Activated effector memory CD4-positive, alpha-beta T cell treated with Interleukin-2 at 50 U/mL for 16 hours (primary cell): ENCODE measurements around the gene VDAC1.
"Not testable (repeated sequence)": the region's sequence is repeated elsewhere in the genome, so short reads cannot be mapped to it uniquely, and the experiment has no call there.

ENCODE experiments used
- DNase-seq: peaks from one replicate; pipeline ENCODE4 v3.0.0-alpha.2; 2020

VDAC1 gene

DNA sequence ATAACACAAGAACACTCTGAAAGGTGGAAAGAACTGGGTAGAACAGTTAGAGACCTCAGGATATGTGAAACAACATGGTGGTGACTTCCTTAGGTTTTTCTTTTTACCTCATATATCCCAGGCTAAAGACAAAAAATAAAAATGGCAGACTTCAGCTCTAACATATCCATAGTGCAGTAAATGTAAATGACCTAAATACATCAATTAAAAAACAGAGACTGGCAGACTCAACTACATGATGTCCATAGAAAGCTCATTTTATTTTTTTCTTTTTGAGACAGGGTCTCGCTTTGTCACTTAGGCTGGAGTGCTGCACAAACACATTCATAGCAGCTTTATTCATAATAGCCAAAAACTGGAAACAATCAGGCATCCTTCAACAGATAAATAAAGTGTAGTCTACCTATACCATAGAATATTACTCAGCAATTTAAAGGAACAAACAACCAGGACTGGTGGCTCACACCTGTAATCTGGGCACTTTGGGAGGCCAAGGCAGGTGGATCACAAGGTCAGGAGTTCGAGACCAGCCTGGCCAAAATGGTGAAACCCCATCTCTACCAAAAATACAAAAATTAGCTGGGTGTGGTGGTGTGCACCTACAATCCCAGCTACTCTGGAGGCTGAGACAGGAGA lies 41.2 kb downstream of the VDAC1 start:
- no peak for DNase-seq

DNA sequence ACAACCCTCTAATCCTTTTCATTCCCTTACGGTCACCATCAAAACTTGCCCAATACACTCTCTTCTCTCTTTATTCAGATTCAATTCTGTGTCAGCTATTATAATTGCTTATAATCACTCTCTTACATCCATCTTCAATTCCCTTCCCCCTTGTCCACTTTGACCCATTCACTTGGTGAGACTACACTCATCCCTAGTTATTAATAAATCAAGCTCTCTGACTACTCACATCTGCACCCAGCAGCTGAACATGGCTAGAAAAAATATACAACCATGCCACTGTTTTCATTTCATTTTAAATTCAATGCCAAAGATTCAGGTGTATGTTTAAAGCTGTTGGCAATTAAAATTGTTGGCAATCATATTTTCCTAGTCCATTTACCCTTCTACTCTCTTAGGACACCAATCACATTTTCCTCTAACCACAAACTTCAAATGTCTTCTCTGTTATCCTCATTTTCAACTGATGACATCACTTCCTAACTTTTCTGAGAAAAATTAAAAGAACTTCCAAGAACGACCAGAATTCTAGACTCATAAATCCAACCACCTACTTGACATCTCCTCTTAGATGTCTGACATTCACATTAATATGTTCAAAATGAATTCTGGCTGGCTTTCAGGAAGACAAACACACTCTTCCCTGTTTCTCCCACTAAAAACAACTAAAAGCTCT lies 41.8 kb downstream of the VDAC1 start:
- no peak for DNase-seq

DNA sequence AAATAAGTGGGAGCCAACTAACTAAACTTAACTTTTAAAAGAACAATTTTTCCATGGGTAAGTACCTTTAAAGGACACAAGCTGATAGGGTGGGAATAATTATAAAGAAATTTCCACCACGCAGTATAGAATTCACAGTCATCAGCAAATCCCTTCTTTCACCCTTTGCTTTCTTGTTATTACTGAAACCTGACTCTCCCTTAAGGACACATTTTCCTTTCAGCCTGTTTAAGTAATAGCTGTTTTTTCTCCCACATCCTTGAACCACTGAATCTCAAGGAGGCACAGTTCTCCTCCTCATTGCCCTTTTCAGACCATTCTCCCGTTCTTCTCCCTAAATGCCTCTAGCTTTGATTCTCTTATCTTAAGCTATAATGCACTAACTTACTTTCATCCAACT lies 42.6 kb downstream of the VDAC1 start:
- no peak for DNase-seq

DNA sequence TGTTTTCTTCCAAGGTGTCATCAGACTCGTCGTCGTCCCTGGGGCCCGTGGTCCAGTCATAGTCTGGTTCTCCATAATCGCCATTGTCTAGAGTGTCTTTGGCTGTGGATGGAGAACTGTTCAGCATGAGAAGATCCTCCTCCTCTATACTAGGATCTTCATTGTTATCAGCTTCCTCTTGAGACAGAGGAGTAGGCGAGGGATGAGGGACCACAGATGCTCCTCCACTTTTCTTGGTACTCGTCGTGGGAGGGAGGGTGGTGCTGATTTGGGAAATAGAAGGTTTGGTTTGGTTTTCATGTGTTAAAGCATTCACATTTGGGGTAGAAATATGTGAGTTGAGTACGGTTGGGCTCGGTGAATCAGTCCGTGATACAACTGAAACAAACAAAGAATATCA lies 45.1 kb downstream of the VDAC1 start:
- DNase-seq, result no peak

DNA sequence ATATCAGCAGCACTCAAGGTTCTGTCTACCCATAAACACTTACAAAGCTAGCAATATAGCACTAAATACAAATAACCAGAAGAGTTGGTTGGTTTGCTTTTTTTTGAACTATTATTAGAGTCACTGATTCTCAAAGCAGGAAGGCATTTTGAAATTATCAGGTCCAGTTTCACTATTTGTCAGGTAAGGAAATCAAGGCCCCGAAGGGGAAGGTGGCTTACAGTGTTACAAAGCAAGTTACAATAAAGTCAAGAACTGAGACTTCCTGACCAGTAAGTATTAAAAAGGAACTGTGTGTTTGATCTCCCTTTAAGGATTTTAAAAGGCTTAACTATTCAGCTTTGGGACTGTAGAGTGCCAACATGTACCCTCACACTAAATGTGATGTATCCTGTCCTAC lies 47.2 kb downstream of the VDAC1 start:
- no peak for DNase-seq

DNA sequence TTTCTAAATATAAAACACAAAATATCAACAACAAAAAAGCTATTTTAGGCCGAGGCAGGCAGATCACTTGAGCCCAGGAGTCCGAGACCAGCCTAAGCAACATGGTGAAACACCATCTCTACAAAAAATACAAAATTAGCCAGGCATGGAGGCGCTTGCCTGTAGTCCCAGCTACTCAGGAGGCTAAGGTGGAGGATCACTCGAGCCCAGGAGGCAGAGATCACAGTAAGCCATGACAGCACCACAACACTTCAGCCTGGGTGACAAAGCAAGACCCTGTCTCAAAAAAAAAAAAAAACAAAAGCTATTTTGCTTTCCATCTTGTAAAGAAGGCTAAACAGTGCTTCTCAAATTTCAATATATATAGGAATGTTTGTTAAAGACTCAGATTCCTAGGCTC lies 47.7 kb downstream of the VDAC1 start:
- no peak for DNase-seq

DNA sequence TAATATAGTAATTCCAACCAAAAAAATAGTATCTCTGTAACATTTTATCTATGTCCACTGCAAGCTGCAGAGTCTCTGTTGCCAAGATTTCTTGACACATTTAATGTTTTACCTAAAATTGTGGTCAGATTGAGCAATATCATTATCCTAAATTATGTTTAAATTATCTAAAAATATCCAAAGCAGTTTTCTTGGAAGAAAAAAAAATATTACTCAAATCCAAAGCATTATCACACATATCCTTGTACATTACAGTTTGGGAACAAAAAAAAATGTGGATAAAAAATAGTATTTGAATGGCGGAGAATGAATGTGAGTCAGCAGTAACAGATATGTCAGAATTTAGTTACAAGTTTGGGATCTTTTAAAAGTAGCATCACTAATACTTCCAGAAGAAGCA lies 48.6 kb downstream of the VDAC1 start:
- not testable (repeated sequence) for DNase-seq

DNA sequence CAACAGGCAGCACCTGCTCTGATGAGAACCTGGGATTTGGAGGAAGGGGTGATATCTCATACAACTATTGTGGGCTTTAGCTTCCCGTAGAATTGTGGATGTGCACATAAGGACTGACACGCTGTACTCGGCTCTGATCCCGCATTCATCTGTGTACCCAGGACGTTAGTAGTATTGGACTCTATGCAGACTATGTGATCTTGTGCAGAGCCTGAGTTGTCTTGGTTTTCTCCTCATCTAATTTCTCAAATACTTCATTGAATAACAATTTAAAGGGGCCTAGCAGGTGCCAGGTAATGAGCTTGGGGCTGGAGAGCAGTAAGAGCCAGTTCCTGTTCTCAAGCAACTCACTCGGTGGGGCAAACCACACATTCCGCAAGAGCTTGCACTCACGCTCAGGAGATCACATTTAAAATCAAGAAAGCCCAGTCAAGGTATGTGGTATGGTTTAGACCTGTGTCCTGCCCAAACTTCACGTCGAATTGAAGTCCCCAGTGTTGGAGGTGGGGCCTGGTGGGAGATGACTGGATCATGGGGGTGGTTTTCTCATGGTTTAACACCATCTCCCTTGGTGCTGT lies 51.1 kb downstream of the VDAC1 start:
- no peak for DNase-seq

DNA sequence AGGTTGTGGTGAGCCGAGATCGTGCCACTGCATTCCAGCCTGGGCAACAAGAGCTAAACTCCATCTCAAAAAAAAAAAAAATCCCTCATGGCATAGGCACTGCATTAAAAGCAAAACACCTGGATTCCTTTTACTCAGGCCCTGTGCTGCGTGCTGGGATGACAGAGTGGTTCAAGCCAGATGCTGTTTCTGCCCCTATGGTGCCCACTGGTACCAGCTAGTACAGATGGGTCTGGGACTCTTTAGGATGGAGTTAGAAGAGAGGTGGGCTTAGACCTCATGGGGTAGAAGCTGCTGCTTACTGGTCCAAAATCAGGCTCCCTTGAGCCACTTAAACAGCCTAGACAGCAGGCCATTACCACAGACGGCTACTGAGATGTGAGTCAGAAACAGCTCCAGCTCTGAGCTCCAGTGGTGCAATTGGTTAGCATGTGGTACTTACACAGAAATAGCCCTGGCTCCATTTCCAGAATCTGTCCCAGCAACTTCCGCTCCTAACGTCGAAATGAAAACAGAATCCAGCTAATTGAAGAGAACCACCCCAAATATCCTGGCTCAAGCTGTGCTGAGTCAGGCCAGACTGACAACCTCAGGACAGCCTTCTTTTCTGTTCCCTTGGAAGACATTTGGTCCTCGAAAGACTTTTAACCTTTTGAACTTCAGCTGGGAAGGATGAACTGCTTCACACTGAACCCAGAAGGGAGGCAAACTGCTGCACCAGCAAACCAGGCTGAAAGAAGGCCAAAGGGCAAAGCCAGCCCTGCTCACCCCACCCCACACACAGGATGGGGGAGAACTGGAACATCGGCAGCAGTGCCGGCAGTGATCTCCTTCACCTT lies 51.8 kb downstream of the VDAC1 start:
- no peak for DNase-seq

DNA sequence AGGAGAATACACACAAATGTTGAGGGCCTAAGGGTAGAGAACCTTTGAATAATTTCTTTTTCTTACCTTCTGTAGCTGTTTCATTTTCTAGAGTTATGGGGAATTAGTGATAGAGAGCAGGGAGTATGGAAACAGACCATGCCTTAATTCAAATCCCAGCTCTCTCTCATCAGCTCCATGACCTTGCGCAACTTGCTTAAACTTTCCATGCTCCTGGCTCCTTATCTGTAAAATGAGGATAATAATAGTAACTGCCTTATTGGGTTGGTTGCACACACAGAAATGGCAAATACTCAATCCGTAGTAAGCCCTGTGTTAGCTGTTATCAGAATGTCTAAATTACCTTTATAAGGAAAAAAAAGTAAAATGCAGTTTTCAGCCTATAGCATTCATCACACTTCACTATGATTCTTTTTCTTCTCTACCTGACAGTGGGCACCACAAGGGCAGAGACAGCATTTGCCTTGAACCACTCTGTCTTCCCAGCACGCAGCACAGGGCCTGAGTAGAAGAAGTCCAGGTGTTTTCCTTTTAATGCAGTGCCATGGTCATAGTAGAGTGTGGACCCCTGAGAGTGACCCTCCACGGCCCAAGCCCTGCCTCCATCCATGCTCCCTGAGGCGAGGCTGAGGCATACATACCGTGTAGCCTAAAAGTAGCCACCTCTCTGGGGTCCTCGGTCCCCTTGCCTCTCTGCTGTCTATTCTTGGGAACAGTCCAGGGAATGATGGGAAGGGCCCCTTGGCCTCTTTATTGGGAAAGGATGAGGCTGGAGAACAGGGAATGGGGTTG lies 53.8 kb downstream of the VDAC1 start:
- no peak for DNase-seq

DNA sequence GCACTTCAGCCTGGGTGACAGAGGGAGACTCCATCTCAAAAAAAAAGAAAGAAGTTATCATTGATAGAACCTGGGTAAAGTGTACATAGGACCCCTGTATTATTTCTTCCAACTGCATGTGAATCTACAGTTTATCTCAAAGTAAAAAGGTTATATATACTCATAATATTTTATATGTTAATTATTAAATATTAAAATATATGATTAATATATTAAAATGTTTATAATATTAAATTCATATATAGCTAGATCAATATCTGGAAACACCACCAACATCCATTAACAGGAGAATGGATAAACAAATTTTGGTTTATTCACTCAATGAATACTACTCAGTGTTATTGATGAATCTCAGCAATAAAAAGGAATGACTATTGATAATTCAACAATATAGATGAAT lies 56.1 kb downstream of the VDAC1 start:
- no peak for DNase-seq

DNA sequence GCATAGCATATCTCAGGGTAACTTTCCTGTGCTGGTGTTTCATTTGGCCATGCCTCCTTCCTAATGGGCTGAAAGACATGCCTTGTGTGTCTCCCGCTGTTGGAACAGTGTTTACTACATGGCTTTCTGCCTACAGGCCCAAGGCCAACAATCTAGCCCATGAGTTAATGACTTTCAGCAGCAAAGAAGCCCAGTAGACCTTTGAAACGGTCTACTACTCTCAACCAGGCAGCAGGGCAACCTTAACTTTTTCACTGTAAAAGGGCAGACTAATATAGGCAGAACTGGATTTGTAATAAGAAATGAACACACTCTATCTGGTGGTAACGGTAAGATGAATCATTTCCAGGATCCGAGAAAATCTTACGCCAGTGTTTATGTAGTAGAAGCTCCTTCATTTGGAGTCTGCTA lies 57.3 kb downstream of the VDAC1 start:
- DNase-seq, result no peak

DNA sequence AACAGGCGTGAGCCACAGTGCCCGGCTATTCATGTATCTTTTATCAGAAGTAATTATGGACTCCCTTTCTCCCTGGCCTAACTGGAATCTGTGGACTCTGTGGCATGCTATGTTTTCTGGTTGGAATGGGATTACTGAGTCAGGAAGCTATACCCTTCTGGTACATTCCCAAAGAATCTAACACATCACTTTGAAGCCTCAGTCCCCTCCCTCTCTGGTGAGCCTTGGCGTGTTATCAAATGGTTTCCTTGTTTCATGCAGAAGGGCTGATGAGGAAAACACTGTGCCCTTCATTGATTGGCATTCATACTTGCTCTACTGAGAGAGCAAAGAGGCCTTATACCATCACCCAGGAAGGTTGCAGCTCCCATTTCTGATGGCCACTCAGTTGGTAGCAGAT lies 59.2 kb downstream of the VDAC1 start:
- no peak for DNase-seq

DNA sequence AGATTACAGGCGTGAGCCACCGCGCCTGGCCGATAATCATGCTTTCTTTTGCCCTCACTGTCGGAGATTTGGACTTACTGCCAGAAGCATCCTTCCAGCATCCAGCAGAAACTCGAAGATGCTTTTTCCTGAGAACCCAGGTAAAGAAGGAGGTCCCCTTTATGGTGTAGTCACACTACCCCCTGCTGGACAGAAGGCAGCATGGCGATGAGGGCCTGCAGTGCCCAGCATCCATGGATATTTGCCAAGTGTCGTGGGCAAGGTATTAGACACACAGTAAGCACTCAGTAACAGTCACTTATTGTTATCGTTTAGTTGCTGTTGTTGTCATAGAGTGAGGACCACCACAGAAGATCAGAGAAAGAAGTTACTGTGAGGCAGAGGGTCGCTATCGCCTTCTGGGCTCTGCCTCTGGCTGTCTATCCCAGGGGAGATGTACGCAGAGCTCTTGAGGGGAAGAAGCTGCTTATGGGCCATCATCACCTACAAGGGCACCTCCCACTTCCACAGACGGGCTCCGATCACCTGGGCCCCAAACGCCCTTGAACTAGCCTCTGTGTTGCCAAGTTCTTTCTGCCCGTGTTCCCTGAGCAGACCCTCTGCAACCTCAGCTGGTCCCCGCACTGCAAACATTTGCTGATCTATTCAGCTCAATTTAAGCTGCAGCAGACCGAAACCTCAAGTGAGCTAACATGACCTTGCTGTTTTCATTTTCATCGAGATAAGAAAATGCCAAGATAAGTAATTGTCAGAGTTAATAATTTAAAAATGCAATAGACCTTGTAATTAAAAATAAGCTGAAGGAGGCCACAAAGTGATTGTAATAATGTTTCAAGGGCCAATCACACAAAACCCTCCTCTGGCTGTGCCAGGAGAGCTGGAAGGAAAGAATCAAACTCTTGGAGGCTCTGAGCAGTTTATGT lies 60.3 kb downstream of the VDAC1 start:
- DNase-seq, result no peak

DNA sequence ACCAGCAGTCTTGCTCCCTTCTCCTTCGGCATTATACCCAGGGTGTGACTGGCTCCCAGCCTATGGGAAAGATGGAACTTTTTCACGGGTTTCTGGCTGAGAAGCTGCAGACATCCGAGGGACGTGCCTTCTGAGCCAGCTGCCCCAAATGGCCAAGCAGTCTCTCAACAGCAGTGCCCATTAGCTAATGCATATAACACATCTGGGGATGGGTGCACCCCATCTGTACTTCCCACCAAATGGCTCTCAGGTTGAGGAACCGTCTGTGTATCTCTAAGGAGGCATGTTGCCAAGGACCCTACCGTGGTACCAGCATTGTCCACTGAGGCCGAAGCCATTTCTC lies 61.3 kb downstream of the VDAC1 start:
- no peak for DNase-seq

DNA sequence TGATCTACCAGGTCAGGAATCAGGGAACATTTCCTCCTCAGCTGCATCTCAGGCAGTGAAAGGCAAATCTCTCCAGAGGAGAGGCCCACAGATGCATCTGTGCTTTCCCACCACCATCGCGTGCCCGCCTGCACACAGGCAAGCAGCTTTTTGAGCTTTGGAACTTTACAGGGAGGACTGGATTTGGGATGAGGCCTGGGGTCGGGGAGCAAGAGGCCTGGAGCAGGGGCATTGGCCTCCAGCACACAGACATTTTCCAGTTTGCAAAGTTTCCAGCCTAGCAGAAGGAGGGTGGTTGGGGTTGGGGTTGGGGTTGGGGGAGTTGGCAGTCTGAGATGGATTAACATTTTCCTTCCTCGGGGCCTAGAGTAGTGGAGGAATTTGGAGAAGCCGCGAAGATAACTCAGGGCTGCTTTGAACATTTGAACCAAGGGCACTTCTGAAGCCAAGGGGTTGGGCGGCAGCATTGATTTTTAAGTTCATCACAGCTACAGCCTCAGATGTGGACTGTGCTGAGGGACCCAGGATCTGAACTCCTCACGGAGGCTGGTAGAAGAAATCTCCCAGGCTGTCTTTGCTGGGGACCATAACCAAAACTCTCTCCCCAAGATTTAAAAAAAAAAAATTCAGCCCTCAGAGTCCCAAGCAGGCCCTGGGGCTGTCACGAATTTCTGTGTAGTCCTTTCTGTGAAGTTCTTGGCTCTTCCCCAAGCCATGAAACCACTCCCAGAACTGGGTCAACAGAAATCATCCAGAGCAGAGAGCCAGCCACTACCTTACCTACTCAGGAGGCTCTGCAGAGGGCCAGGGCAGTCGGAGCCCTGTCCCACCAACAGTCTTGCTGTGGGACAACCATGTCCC lies 61.9 kb downstream of the VDAC1 start:
- no peak for DNase-seq

DNA sequence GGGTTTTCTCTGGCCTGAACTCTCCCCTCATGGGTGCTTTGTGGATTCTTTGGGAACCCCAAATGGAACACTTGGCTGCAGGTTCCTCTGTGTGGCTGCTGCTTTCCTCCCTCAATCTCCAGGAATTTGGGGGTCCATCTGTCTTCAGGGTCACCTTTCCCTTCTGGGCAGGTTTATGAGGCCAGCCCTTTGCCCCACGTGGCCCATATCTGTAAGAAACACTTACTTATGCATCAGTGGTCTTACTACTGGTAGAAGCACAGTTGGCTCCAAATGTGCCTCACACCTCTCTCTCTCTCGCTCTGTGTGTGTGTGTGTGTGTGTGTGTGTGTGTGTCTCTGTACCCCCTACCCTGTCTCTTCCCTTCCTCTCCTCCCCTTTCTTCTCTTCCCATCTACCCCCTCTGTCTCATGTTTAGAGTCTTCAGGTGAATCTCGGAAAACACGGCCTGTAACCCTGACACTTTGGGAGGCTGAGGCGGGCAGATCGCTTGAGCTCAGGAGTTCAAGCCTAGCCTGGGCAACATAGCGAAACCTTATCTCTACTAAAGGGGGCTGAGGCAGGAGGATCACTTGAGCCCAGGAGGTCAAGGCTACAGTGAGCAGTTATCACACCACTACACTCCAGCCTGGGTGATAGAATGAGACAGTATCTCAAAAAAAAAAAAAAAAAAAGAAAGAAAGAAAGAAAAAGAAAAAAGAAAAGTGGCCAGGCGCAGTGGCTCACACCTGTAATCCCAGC lies 63.1 kb downstream of the VDAC1 start:
- DNase-seq, result no peak

DNA sequence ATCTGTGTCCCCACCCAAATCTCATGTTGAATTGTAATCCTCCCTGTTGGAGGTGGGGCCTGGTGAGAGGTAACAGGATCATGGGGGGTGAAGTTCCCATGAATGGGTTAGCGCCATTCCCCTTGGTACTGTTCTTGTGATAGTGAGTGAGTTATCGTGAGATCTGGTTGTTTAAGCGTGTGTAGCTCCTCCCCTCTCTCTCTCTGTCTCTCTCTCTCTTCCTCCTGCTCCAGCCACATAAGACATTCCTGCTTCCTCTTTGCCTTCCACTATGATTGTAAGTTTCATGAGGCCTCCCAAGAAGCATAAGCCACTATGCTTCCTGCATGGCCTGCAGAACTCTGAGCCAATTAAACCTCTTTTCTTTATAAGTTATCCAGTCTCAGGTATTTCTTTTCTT lies 65.1 kb downstream of the VDAC1 start:
- no peak for DNase-seq

DNA sequence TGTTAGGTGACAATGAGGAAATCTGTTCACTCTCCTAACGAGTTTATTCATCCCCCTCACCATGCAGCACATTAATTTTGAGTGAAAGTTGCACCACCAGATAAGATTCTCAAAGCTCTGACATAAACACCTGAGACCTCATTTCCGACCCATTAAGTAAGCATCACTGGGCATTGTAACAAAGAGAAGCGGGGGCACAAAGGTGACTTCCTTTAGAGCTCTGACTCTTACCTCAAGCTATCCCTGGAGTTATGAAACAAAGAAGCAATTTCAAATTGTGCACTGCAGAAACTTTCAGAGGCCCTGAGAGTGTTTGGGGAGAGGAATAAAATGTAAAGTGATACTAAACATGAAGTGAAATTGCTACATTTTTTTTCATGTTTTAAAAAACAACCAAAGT lies 65.8 kb downstream of the VDAC1 start:
- DNase-seq, result no peak
